ENCODE measurements around the gene PSD2. TPM values are rescaled to one million over a fixed set of nuclear protein-coding genes. Genes with fewer than 3 reads are reported as not detected.

The PSD2 gene
- total RNA-seq, 3 donors from 2014 or later (not counting 1 experiment from before 2014, with no cell fraction given) = 1.3 to 2.5 (median 1.3) TPM

DNA sequence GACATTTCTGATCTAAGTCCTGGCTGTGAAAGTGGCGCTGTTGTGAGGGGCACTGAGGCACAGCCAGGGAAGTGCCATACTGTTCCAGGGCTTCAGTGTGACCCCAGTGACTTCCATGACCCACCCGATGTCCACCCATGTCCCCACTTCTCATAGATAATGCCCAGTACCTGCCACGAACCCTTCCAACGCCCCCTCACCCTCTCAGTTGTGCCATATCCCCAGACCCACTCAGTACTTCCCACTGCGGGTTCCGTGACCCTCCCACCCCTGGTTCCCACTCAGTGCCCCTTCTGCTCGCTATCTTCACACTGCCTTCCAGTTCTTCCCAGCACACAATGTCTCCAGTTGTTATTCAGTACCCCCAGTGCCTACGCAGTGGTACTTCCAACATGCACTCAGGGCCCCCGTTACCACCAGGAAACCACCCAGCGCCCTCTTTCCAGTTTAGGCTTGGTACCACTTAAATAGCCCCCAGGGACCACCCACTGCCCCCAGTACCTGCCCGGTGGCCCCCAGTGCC lies 30.7 kb upstream of the PSD2 start:
- no peaks in the 10 kb centered on the region for H3K36me3 Mint-ChIP-seq

DNA sequence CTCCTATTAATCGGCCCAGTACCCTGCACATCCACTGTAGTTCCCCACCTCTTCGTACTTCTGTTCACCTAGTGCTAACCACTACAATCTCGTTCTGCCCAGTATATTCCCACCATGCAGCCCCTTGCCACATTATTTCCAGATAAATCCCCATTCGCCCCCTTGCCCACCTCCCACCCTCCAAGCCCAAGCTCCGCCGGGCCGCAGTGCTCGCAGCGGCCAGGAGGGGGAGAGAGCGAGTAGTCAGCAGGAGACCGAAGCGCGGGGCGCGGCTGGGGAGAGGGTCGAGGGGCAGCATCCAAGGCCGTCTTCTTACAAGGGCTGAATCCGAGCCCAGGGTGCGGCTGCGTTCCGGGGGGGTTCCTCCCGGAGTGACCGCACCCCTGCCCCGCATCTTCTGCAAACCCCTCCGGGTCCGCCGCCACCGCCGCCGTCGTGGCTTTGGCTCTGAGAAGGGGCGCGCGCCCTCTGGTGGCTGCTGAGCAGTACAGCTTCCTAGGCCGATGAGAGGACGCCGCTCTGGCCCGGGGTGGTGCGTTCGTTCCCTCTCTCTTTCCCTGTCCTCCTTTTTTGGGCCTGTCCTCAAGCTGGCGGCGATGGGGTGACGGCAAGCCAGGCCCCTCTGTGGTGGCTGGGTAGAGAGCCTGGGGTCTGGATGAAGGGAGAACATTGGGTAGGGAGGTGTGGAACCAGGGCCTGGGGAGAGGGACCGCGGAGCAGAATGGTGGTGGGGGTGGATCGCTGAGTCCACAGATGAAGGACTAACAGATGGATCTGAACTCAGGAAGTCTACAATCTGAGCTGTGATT lies 30.0 kb upstream of the PSD2 start:
- no peaks in the 10 kb centered on the region for H3K9me3 Mint-ChIP-seq
- peak overlapping the region; percentile 51 to 92 for H3K27ac Mint-ChIP-seq
- no peaks in the 10 kb centered on the region for H3K36me3 Mint-ChIP-seq
- peaks cover 25% of the 10 kb centered on the region for H3K4me1 ChIP-seq (ENCODE audit: control insufficient read depth, insufficient read depth, low read length)
- intact Hi-C loops (cut with micrococcal nuclease) = loop anchor here (1.0 to 5.0 kb wide), 3 partner anchors 18 to 188 kb away; no protein-coding TSS in a partner anchor
- peaks cover 0 to 6% of the 10 kb centered on the region in 2 donors for H3K27me3 Mint-ChIP-seq (ENCODE audit: low read depth in 2 of 2)
- H3K27ac ChIP-seq (ENCODE audit: low read length) = peak overlapping the region; percentile 36
- peak overlapping the region; percentile 78 for H3K4me3 Mint-ChIP-seq
- TF ChIP-seq, protein P1, sequence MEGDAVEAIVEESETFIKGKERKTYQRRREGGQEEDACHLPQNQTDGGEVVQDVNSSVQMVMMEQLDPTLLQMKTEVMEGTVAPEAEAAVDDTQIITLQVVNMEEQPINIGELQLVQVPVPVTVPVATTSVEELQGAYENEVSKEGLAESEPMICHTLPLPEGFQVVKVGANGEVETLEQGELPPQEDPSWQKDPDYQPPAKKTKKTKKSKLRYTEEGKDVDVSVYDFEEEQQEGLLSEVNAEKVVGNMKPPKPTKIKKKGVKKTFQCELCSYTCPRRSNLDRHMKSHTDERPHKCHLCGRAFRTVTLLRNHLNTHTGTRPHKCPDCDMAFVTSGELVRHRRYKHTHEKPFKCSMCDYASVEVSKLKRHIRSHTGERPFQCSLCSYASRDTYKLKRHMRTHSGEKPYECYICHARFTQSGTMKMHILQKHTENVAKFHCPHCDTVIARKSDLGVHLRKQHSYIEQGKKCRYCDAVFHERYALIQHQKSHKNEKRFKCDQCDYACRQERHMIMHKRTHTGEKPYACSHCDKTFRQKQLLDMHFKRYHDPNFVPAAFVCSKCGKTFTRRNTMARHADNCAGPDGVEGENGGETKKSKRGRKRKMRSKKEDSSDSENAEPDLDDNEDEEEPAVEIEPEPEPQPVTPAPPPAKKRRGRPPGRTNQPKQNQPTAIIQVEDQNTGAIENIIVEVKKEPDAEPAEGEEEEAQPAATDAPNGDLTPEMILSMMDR (IDR thresholded peaks at IDR 0.05) = peak; percentile 100
- H3K27me3 ChIP-seq (ENCODE audit: control insufficient read depth, insufficient read depth, low read length) = peaks cover 10% of the 10 kb centered on the region
- DNase-seq (peak; percentile 86 to 91), ATAC-seq (peak; percentile 86 to 93 (median 88))
- H3K4me3 ChIP-seq (ENCODE audit: low read length) = peak overlapping the region; percentile 59
- peaks cover 13 to 26% of the 10 kb centered on the region in 2 donors for H3K4me1 Mint-ChIP-seq
- H3K9me3 ChIP-seq (ENCODE audit: control insufficient read depth, insufficient read depth, low read length) = no peaks in the 10 kb centered on the region
- H3K36me3 ChIP-seq (ENCODE audit: control insufficient read depth, insufficient read depth, low read length) = no peaks in the 10 kb centered on the region
- WGBS (ENCODE audit: insufficient coverage) = 8% methylated on average over 46 of the region's 46 CpGs

More for the DNA sequence above, 30.7 kb upstream of the PSD2 start:
- peaks cover 27% of the 10 kb centered on the region for H3K4me1 ChIP-seq (ENCODE audit: control insufficient read depth, insufficient read depth, low read length)
- TF ChIP-seq, protein P1 (IDR thresholded peaks at IDR 0.05) = no peak
- intact Hi-C loops (cut with micrococcal nuclease) = loop anchor here (1.0 to 5.0 kb wide), 3 partner anchors 18 to 188 kb away; no protein-coding TSS in a partner anchor
- Mint-ChIP-seq H3K4me1 (peaks cover 18 to 31% of the 10 kb centered on the region in 2 donors), H3K9me3 (no peaks in the 10 kb centered on the region), H3K27ac (peak overlapping the region in 1 of 2 donors; percentile 92), H3K27me3 (ENCODE audit: low read depth in 2 of 2) (peaks cover 0 to 6% of the 10 kb centered on the region in 2 donors), H3K4me3 (peak overlapping the region; percentile 78)
- peaks cover 10% of the 10 kb centered on the region for H3K27me3 ChIP-seq (ENCODE audit: control insufficient read depth, insufficient read depth, low read length)
- H3K9me3 ChIP-seq (ENCODE audit: control insufficient read depth, insufficient read depth, low read length) = no peaks in the 10 kb centered on the region
- DNase-seq (no peak), ATAC-seq (no peak)
- H3K27ac ChIP-seq (ENCODE audit: low read length) = no peak overlapping the region
- H3K4me3 ChIP-seq (ENCODE audit: low read length) = no peak overlapping the region
- no peaks in the 10 kb centered on the region for H3K36me3 ChIP-seq (ENCODE audit: control insufficient read depth, insufficient read depth, low read length)
- WGBS (ENCODE audit: insufficient coverage) = 47% methylated on average over 11 of the region's 11 CpGs

DNA sequence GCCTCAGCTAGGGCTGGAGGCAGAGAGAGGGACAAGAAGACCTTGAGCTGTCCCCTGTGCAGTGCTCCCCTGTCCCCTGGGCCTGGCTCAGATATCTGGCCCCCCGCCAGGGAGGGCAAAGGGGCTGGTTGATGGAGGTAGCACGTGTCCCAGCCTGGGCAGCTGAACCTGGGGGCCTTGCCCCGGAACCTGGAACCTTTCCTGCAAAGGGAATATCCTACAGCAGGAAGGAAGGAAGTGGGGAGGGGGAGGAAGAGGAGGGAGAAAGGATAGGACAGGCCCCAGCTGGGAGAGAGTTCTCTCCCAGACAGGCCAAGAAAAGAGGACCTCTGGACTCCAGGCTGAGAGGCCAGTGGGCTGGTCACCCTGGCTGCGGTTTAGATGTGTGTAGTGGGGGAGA lies 27.6 kb upstream of the PSD2 start:
- intact Hi-C loops (cut with micrococcal nuclease) = loop anchor here (5.0 kb wide), 1 partner anchor 191 kb away; no protein-coding TSS in a partner anchor

More for the DNA sequence above, 27.6 kb upstream of the PSD2 start:
- Mint-ChIP-seq H3K27ac (no peak overlapping the region), H3K27me3 (ENCODE audit: low read depth in 2 of 2) (peaks cover 0 to 6% of the 10 kb centered on the region in 2 donors), H3K4me3 (no peak overlapping the region), H3K9me3 (no peaks in the 10 kb centered on the region), H3K4me1 (peaks cover 13 to 25% of the 10 kb centered on the region in 2 donors), H3K36me3 (no peaks in the 10 kb centered on the region)
- Histone ChIP-seq H3K9me3 (ENCODE audit: control insufficient read depth, insufficient read depth, low read length) (no peaks in the 10 kb centered on the region), H3K4me1 (ENCODE audit: control insufficient read depth, insufficient read depth, low read length) (peaks cover 25% of the 10 kb centered on the region), H3K4me3 (ENCODE audit: low read length) (no peak overlapping the region), H3K27ac (ENCODE audit: low read length) (no peak overlapping the region), H3K36me3 (ENCODE audit: control insufficient read depth, insufficient read depth, low read length) (no peaks in the 10 kb centered on the region), H3K27me3 (ENCODE audit: control insufficient read depth, insufficient read depth, low read length) (peaks cover 10% of the 10 kb centered on the region)
- no peak for ATAC-seq
- WGBS (ENCODE audit: insufficient coverage) = 73% methylated on average over 4 of the region's 4 CpGs
- no peak for DNase-seq
- TF ChIP-seq, protein P1 (IDR thresholded peaks at IDR 0.05) = no peak
